GM21737 (cell line): ENCODE measurements around the gene RABGEF1.
"Not testable (repeated sequence)": the region's sequence is repeated elsewhere in the genome, so short reads cannot be mapped to it uniquely, and the experiment has no call there.

Experiments used
- ATAC-seq: cut with Tn5 transposase; IDR thresholded peaks from one replicate; pipeline ENCODE4 v1.9.1; 2021; ENCODE audit warnings: mild to moderate bottlenecking, moderate library complexity; ENCODE audit not compliant: unreplicated experiment

Gene RABGEF1

GRCh38 chr7:66740302-66740979 is at the start of gene RABGEF1:
TSS of gene RABGEF1 (plus strand) at chr7:66740733. CDS start at chr7:66771900, 31,167 bp downstream.
- peak; percentile 74 for ATAC-seq

GRCh38 chr7:66693331-66693730 is 47.2 kb upstream of the RABGEF1 start:
- ATAC-seq: no peak

- no peak for ATAC-seq
Observed at GRCh38 chr7:66694286-66694685, 46.2 kb upstream of the RABGEF1 start.

GRCh38 chr7:66695417-66695816 is 45.1 kb upstream of the RABGEF1 start:
- ATAC-seq: not testable (repeated sequence)

GRCh38 chr7:66696134-66696533 is 44.4 kb upstream of the RABGEF1 start:
- ATAC-seq: not testable (repeated sequence)

- ATAC-seq: no peak
Observed at GRCh38 chr7:66696774-66697191, 43.8 kb upstream of the RABGEF1 start.

- no peak for ATAC-seq
Observed at GRCh38 chr7:66697449-66698438, 42.8 kb upstream of the RABGEF1 start.

GRCh38 chr7:66698652-66699205 is 41.8 kb upstream of the RABGEF1 start:
- ATAC-seq: no peak

GRCh38 chr7:66699998-66700397 is 40.5 kb upstream of the RABGEF1 start:
- ATAC-seq: no peak

- no peak for ATAC-seq
Observed at GRCh38 chr7:66700633-66701131, 39.9 kb upstream of the RABGEF1 start.

- no peak for ATAC-seq
Observed at GRCh38 chr7:66707825-66708224, 32.7 kb upstream of the RABGEF1 start.

GRCh38 chr7:66710752-66711151 is 29.8 kb upstream of the RABGEF1 start:
- not testable (repeated sequence) for ATAC-seq

GRCh38 chr7:66713687-66714086 is 26.8 kb upstream of the RABGEF1 start:
- ATAC-seq: no peak

GRCh38 chr7:66716634-66717033 is 23.9 kb upstream of the RABGEF1 start:
- ATAC-seq: not testable (repeated sequence)

GRCh38 chr7:66720561-66720960 is 20.0 kb upstream of the RABGEF1 start:
- no peak for ATAC-seq

GRCh38 chr7:66725843-66726242 is 14.7 kb upstream of the RABGEF1 start:
- ATAC-seq: no peak

- no peak for ATAC-seq
Observed at GRCh38 chr7:66727058-66727457, 13.5 kb upstream of the RABGEF1 start.

GRCh38 chr7:66728571-66728970 is 12.0 kb upstream of the RABGEF1 start:
- no peak for ATAC-seq

- ATAC-seq: no peak
Observed at GRCh38 chr7:66729274-66729673, 11.3 kb upstream of the RABGEF1 start.

- ATAC-seq: no peak
Observed at GRCh38 chr7:66731986-66732385, 8.5 kb upstream of the RABGEF1 start.

GRCh38 chr7:66732439-66732838 is 8.1 kb upstream of the RABGEF1 start:
- no peak for ATAC-seq
